A172 (cell line): Measurements from ENCODE around the gene ERVK3-1. TPM values are rescaled to one million over a fixed set of nuclear protein-coding genes. Genes with fewer than 3 reads are reported as not detected.
A peak's percentile ranks its signal among the peaks of the same experiment; 100 is the strongest.
"Not testable (repeated sequence)": the region's sequence is repeated elsewhere in the genome, so short reads cannot be mapped to it uniquely, and the experiment has no call there.

Experiments
- DNase-seq: peaks from one replicate; pipeline ENCODE4 v3.0.0-alpha.2; 2015; ENCODE audit warnings: low spot score
- total RNA-seq: library from RNA; depleted of rRNA; stranded (reverse); fragments of >200 nt; shearing (Covaris generic); gene quantifications from 2 replicates; pipeline ENCODE4 v1.2.3, GENCODE V29; 2014

ERVK3-1 gene
- total RNA-seq, 1 experiment from 2014 or later, result 80.2 TPM

GRCh38 chr19:58304748-58305064, 471 bp upstream of the ERVK3-1 start:
- no peak for DNase-seq

GRCh38 chr19:58305932-58306323, 751 bp downstream of the ERVK3-1 start:
- no peak for DNase-seq

- DNase-seq, result no peak
Observed at GRCh38 chr19:58307736-58308135, 2.6 kb downstream of the ERVK3-1 start.

- not testable (repeated sequence) for DNase-seq
Observed at GRCh38 chr19:58310685-58311084, 5.5 kb downstream of the ERVK3-1 start.

- DNase-seq, result no peak
Observed at GRCh38 chr19:58311345-58311865, 6.2 kb downstream of the ERVK3-1 start.

GRCh38 chr19:58315580-58315979, 10.4 kb downstream of the ERVK3-1 start:
- DNase-seq, result no peak

- peak; percentile 66 for DNase-seq
Observed at GRCh38 chr19:58317476-58318072, 12.4 kb downstream of the ERVK3-1 start.

- no peak for DNase-seq
Observed at GRCh38 chr19:58318297-58318696, 13.1 kb downstream of the ERVK3-1 start.

GRCh38 chr19:58319241-58319640, 14.1 kb downstream of the ERVK3-1 start:
- DNase-seq, result no peak

- DNase-seq, result no peak
Observed at GRCh38 chr19:58325311-58326022, 20.3 kb downstream of the ERVK3-1 start.

GRCh38 chr19:58326501-58326913, 21.3 kb downstream of the ERVK3-1 start:
- no peak for DNase-seq

GRCh38 chr19:58326914-58327726, 21.9 kb downstream of the ERVK3-1 start, which contains the start of gene ZSCAN22:
ZSCAN22 (plus strand) TSS chr19:58326994; CDS start chr19:58334803, 7,809 bp downstream.
- peak; percentile 97 for DNase-seq

- no peak for DNase-seq
Observed at GRCh38 chr19:58328999-58329398, 23.8 kb downstream of the ERVK3-1 start.

- DNase-seq, result peak; percentile 88
Observed at GRCh38 chr19:58330458-58330857, 25.3 kb downstream of the ERVK3-1 start.

GRCh38 chr19:58332697-58333096, 27.5 kb downstream of the ERVK3-1 start:
- no peak for DNase-seq

- DNase-seq, result no peak
Observed at GRCh38 chr19:58334691-58335249, 29.6 kb downstream of the ERVK3-1 start.

- no peak for DNase-seq
Observed at GRCh38 chr19:58335630-58336029, 30.5 kb downstream of the ERVK3-1 start.

GRCh38 chr19:58336216-58336615, 31.0 kb downstream of the ERVK3-1 start:
- no peak for DNase-seq

GRCh38 chr19:58336820-58337219, 31.6 kb downstream of the ERVK3-1 start:
- DNase-seq, result no peak

GRCh38 chr19:58338336-58338735, 33.2 kb downstream of the ERVK3-1 start:
- no peak for DNase-seq

- no peak for DNase-seq
Observed at GRCh38 chr19:58338825-58339558, 33.8 kb downstream of the ERVK3-1 start.
